ENCODE data around the gene ABCB9.
A peak's percentile ranks its signal among the peaks of the same experiment; 100 is the strongest.

DNA sequence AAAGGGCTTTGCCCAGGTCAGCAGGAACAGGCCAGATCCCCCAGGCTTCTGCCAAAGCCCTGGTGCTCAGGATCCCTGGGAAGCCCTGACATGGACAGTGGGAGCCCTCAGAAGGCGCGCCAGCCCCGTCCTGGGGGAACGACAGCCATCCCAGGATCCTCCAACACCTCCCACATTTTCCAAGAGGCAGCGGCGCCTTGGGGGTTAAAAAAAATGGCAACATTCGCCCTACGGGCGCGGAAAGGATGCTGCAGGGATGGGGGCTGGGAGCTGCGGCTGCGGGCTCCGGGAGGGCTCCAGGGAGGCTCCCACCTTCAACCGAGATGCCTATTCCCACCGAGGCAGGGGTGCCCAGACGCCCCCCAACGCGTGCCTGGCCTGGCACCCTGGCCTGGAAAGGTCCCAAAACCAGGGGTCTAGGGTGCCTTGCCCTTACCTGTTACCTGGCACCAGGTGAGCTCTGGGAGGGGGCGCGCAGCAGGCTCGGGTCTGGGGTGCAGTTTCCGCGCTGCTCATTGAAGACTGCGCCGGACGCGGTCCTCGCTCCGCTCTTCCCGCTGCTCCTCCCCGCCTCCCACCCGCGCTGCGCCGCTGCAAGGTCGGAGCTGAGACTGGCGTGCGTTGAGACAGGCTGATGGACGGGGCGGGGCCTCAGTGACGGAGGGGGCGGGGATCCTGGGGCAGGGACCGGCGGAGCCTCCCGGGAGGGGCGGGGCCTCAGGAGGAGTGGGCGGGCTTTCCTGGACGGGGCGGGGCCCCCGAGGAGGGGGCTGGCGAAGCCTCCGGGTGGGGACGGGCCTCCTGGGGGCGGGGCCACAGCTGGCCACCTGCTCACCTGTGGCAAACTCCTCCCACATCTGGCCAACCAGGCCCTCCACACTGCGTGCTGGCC is at the start of gene ABCB9:
- TF ChIP-seq, protein P1, sequence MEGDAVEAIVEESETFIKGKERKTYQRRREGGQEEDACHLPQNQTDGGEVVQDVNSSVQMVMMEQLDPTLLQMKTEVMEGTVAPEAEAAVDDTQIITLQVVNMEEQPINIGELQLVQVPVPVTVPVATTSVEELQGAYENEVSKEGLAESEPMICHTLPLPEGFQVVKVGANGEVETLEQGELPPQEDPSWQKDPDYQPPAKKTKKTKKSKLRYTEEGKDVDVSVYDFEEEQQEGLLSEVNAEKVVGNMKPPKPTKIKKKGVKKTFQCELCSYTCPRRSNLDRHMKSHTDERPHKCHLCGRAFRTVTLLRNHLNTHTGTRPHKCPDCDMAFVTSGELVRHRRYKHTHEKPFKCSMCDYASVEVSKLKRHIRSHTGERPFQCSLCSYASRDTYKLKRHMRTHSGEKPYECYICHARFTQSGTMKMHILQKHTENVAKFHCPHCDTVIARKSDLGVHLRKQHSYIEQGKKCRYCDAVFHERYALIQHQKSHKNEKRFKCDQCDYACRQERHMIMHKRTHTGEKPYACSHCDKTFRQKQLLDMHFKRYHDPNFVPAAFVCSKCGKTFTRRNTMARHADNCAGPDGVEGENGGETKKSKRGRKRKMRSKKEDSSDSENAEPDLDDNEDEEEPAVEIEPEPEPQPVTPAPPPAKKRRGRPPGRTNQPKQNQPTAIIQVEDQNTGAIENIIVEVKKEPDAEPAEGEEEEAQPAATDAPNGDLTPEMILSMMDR (IDR thresholded peaks at IDR 0.05) = peak in 1 of 6 experiments; percentile 6
- peak in 1 of 4 donors; percentile 53 for TF ChIP-seq POLR2A (IDR thresholded peaks at IDR 0.05)
- TF ChIP-seq POLR2AphosphoS5 (IDR thresholded peaks at IDR 0.05) = peak in 1 of 2 donors; percentile 79
- TF ChIP-seq EP300 (IDR thresholded peaks at IDR 0.05) = no peak

Data from upper lobe of left lung (tissue), 4 donors.